IMR-90 (cell line): ENCODE measurements around the gene CACNB2. TPM values are rescaled to one million over a fixed set of nuclear protein-coding genes. Genes with fewer than 3 reads are reported as not detected.

Experiments
- ATAC-seq: fragments of 200-7000 bp; cut with Tn5 transposase; 2 replicates; pipeline ENCODE4 v1.9.1; 2020; ENCODE audit warnings: low read depth, mild to moderate bottlenecking, moderate library complexity
- BruUV-seq: library from RNA; stranded (reverse); fragments of 400-500 nt; replicated peaks from 2 replicates; lab custom pipeline; 2021; lab: Mats Ljungman, UMichigan
- CTCF ChIA-PET: fragments of 300-600 bp; formaldehyde crosslinking; extraction: SDS; loops from one replicate; lab custom pipeline; 2021; ENCODE audit warnings: antibody characterized with exemption; lab: Yijun Ruan, JAX
- POLR2A ChIA-PET: fragments of 300-600 bp; sonication (Branson Sonifier 250); formaldehyde crosslinking; loops from one replicate; lab custom pipeline; 2022; ENCODE audit warnings: antibody characterized with exemption; ENCODE audit not compliant: unreplicated experiment; lab: Charles Lee
- DNase-seq: peaks from one replicate; pipeline ENCODE4 v3.0.0; 2013
- H2AFZ ChIP-seq: replicated peaks from 2 replicates; pipeline ENCODE3; 2013; ENCODE audit warnings: low read length, mild to moderate bottlenecking; ENCODE audit not compliant: poor library complexity
- H2AK5ac ChIP-seq: 2 replicates; pipeline ENCODE4 v1.6.1; 2013; ENCODE audit warnings: low read depth, low read length, inconsistent platforms
- H2AK9ac ChIP-seq: replicated peaks from 2 replicates; pipeline ENCODE3; 2013; ENCODE audit warnings: mild to moderate bottlenecking, low read depth, low read length, moderate library complexity; ENCODE audit not compliant: poor library complexity
- H2BK120ac ChIP-seq: 2 replicates; pipeline ENCODE4 v1.6.1; 2013; ENCODE audit warnings: low read depth, low read length, inconsistent platforms
- H2BK15ac ChIP-seq: 3 replicates; pipeline ENCODE4 v1.6.1; 2013; ENCODE audit warnings: low read depth, low read length, inconsistent platforms
- H2BK20ac ChIP-seq: 2 replicates; pipeline ENCODE4 v1.6.1; 2013; ENCODE audit warnings: low read depth, mild to moderate bottlenecking, inconsistent platforms, low read length, moderate library complexity
- H2BK5ac ChIP-seq: 2 replicates; pipeline ENCODE4 v1.6.1; 2013; ENCODE audit warnings: mild to moderate bottlenecking, low read depth, low read length, inconsistent platforms; ENCODE audit not compliant: poor library complexity, severe bottlenecking
- H3K14ac ChIP-seq: replicated peaks from 2 replicates; pipeline ENCODE4 v1.6.1; 2013; ENCODE audit warnings: low read depth, low read length, inconsistent platforms
- H3K18ac ChIP-seq: 2 replicates; pipeline ENCODE4 v1.6.1; 2013; ENCODE audit warnings: low read depth, low read length, control low read depth
- H3K23ac ChIP-seq: 2 replicates; pipeline ENCODE4 v1.6.1; 2013; ENCODE audit warnings: low read depth, low read length, inconsistent platforms
- H3K27ac ChIP-seq: 2 replicates; pipeline ENCODE4 v1.5.1; 2013; ENCODE audit warnings: mild to moderate bottlenecking, control low read depth, low read length; ENCODE audit not compliant: insufficient read depth
- H3K27me3 ChIP-seq: 2 replicates; pipeline ENCODE4 v1.6.1; 2013; ENCODE audit warnings: low read length; ENCODE audit not compliant: control insufficient read depth, insufficient read depth
- H3K36me3 ChIP-seq: 2 replicates; pipeline ENCODE4 v1.6.1; 2013; ENCODE audit warnings: low read length, mixed read lengths; ENCODE audit not compliant: control insufficient read depth, insufficient read depth
- H3K4ac ChIP-seq: 2 replicates; pipeline ENCODE4 v1.6.1; 2013; ENCODE audit warnings: low read depth, low read length, inconsistent platforms
- H3K4me1 ChIP-seq: 2 replicates; pipeline ENCODE4 v1.6.1; 2013; ENCODE audit warnings: low read length, mixed read lengths; ENCODE audit not compliant: control insufficient read depth, insufficient read depth
- H3K4me2 ChIP-seq: 2 replicates; pipeline ENCODE4 v1.6.1; 2013; ENCODE audit warnings: low read depth, mild to moderate bottlenecking, control low read depth, low read length, moderate library complexity
- H3K4me3 ChIP-seq: 2 replicates; pipeline ENCODE4 v1.5.1; 2013; ENCODE audit warnings: low read depth, mild to moderate bottlenecking, control low read depth, low read length, moderate library complexity; ENCODE audit not compliant: insufficient read depth
- H3K56ac ChIP-seq: 2 replicates; pipeline ENCODE4 v1.6.1; 2013; ENCODE audit warnings: low read length, inconsistent platforms; ENCODE audit not compliant: insufficient read depth; ENCODE audit errors: extremely low read depth
- H3K79me1 ChIP-seq, 2 experiments: 2 replicates each; pipeline ENCODE4 v1.6.1; 2013; ENCODE audit warnings: low read length in 2 of 2, inconsistent platforms in 1 of 2, low read depth in 1 of 2
- H3K9ac ChIP-seq: 2 replicates; pipeline ENCODE4 v1.6.1; 2013; ENCODE audit warnings: low read depth, low read length, control low read depth
- H3K9me1 ChIP-seq: 2 replicates; pipeline ENCODE4 v1.6.1; 2013; ENCODE audit warnings: low read length, inconsistent platforms; ENCODE audit not compliant: insufficient read depth
- H3K9me3 ChIP-seq: 2 replicates; pipeline ENCODE4 v1.6.1; 2013; ENCODE audit warnings: low read length; ENCODE audit not compliant: control insufficient read depth, insufficient read depth
- H4K20me1 ChIP-seq: 2 replicates; pipeline ENCODE4 v1.6.1; 2013; ENCODE audit warnings: low read length, inconsistent platforms; ENCODE audit not compliant: insufficient read depth
- H4K5ac ChIP-seq: 2 replicates; pipeline ENCODE4 v1.6.1; 2013; ENCODE audit warnings: mild to moderate bottlenecking, low read depth, low read length, control low read depth
- H4K8ac ChIP-seq, 2 experiments: 2 replicates each; pipeline ENCODE4 v1.6.1; 2013; ENCODE audit warnings: low read depth in 2 of 2, low read length in 2 of 2, control low read depth in 1 of 2, inconsistent platforms in 1 of 2
- H4K91ac ChIP-seq: 2 replicates; pipeline ENCODE4 v1.6.1; 2013; ENCODE audit warnings: low read depth, low read length, inconsistent platforms; ENCODE audit not compliant: insufficient read depth
- CHD1 ChIP-seq: IDR thresholded peaks from 2 replicates; pipeline ENCODE4 v1.6.1; 2012; ENCODE audit warnings: low read depth, low read length, improper control_type of control experiment
- MAFK ChIP-seq: IDR thresholded peaks from 2 replicates; pipeline ENCODE4 v1.6.1; 2012; ENCODE audit warnings: low read depth, low read length, improper control_type of control experiment
- POLR2A ChIP-seq: IDR thresholded peaks from 2 replicates; pipeline ENCODE4 v1.6.1; 2012; ENCODE audit warnings: mild to moderate bottlenecking, low read depth, low read length
- RAD21 ChIP-seq: IDR thresholded peaks from 2 replicates; pipeline ENCODE4 v1.6.1; 2012; ENCODE audit warnings: low read length, improper control_type of control experiment
- RFX5 ChIP-seq: IDR thresholded peaks from 2 replicates; pipeline ENCODE4 v1.8.0; 2012; ENCODE audit warnings: low read depth, mild to moderate bottlenecking, low read length, moderate library complexity
- SMC3 ChIP-seq: fragments of 150-350 bp; IDR thresholded peaks from 2 replicates; pipeline ENCODE4 v1.6.1; 2016; ENCODE audit warnings: low read depth, mild to moderate bottlenecking, antibody characterized with exemption, low read length, moderate library complexity
- WGBS, 2 experiments: methylation state at CpG; one replicate each; pipeline versions ENCODE4 v1.1.5 to v1.1.7; 2013; ENCODE audit warnings: missing lambda C conversion rate in 2 of 2; ENCODE audit not compliant: insufficient read length in 1 of 2; ENCODE audit errors: extremely low coverage in 2 of 2; 5-methylcytosine and 5-hydroxymethylcytosine counted together
- dilution Hi-C: fragments of 300-500 bp; cut with HindIII; formaldehyde crosslinking; loops from one replicate; pipeline ENCODE4 v1.14.3; 2018; ENCODE audit warnings: low sequenced_read_pairs; ENCODE audit not compliant: unreplicated experiment
- in situ Hi-C: fragments of 300-500 bp; cut with MboI; formaldehyde crosslinking; loops from 3 replicates; pipeline ENCODE4 v1.14.3; 2019; ENCODE audit warnings: low sequenced_read_pairs, inconsistent platforms, mixed read lengths
- intact Hi-C: fragments of 100-400 bp; cut with micrococcal nuclease; formaldehyde crosslinking; loops from 2 replicates; pipeline ENCODE4 v1.10.0; 2022
- polyA plus RNA-seq, 3 experiments: library from polyadenylated mRNA; depleted of rRNA; stranded (reverse); fragments of >200 nt; gene quantifications; 2 replicates each; pipeline ENCODE4 v1.2.3, GENCODE V29; 2012; ENCODE audit warnings: low replicate concordance in 1 of 3
- total RNA-seq: library from RNA; depleted of rRNA; stranded (reverse); fragments of >200 nt; gene quantifications from 2 replicates; pipeline ENCODE4 v1.2.3, GENCODE V29; 2012
- TF ChIP-seq, protein P1 (sequence below): fragments of 150-350 bp; IDR thresholded peaks from 2 replicates; pipeline ENCODE4 v1.6.1; 2016; ENCODE audit warnings: low read depth, mild to moderate bottlenecking, low read length, moderate library complexity, borderline replicate concordance
- TF ChIP-seq, protein P2 (sequence below): fragments of 150-350 bp; IDR thresholded peaks from 2 replicates; pipeline ENCODE4 v1.6.1; 2017; ENCODE audit warnings: mild to moderate bottlenecking, antibody characterized with exemption, low read length, low read depth

The CACNB2 gene
- total and polyA plus RNA-seq, 2 of the 4 experiments (the other 2 are of a cell fraction) = 0.36 TPM

DNA sequence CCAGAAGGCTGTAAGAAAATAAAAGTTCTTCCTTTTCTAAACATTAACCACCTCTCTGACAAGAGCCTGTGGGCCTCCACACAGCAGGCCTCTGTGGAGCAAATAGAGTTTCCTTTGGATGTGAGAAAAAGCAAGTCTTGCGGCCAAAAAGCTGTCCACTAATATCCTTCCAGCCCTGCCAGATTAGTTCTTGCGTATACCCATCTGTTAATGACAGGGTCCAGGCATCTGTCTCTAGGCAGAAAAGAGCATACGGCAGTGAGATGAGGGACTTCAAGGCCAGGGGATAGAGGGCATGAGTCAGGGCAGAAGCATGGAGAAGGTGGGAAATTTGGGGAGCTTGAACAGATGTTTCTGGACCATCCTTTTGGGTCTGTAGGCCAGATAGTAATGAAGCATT is 346.2 kb downstream of the CACNB2 start:
- Histone ChIP-seq H2AK5ac (no peak overlapping the region), H4K20me1 (no peaks in the 10 kb centered on the region), H2BK20ac (0 out of 2 replicates have a peak overlapping the region, but pooled peaks have one; percentile 35), H2AFZ (no peak overlapping the region), H2BK15ac (no peak overlapping the region), H3K4me3 (no peak overlapping the region), H3K9ac (no peak overlapping the region), H3K79me1 (no peaks in the 10 kb centered on the region), H3K9me3 (no peaks in the 10 kb centered on the region), H3K18ac (no peak overlapping the region), H2AK9ac (no peak overlapping the region), H2BK5ac (no peak overlapping the region), H3K14ac (no peak overlapping the region; the same call in 1 of the 2 replicates), H3K9me1 (no peaks in the 10 kb centered on the region), H3K4me1 (peaks cover 3% of the 10 kb centered on the region), H3K23ac (no peak overlapping the region), H3K27me3 (no peaks in the 10 kb centered on the region), H4K8ac (no peak overlapping the region), H4K91ac (no peak overlapping the region), H3K4ac (no peak overlapping the region), H4K5ac (no peak overlapping the region), H3K36me3 (no peaks in the 10 kb centered on the region), H3K27ac (no peak overlapping the region), H3K56ac (no peak overlapping the region), H3K4me2 (no peak overlapping the region), H2BK120ac (no peak overlapping the region)
- intact Hi-C loops (no loop called here), dilution Hi-C loops (no loop called here), in situ Hi-C loops (no loop called here)
- POLR2A ChIA-PET = no interaction called here
- CTCF ChIA-PET = no interaction called here
- ATAC-seq (no peak), DNase-seq (no peak)
- TF ChIP-seq RAD21 (no peak), CHD1 (no peak), SMC3 (no peak), POLR2A (no peak), RFX5 (no peak), MAFK (no peak)
- TF ChIP-seq, protein P1, sequence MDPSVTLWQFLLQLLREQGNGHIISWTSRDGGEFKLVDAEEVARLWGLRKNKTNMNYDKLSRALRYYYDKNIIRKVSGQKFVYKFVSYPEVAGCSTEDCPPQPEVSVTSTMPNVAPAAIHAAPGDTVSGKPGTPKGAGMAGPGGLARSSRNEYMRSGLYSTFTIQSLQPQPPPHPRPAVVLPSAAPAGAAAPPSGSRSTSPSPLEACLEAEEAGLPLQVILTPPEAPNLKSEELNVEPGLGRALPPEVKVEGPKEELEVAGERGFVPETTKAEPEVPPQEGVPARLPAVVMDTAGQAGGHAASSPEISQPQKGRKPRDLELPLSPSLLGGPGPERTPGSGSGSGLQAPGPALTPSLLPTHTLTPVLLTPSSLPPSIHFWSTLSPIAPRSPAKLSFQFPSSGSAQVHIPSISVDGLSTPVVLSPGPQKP = no peak
- TF ChIP-seq, protein P2, sequence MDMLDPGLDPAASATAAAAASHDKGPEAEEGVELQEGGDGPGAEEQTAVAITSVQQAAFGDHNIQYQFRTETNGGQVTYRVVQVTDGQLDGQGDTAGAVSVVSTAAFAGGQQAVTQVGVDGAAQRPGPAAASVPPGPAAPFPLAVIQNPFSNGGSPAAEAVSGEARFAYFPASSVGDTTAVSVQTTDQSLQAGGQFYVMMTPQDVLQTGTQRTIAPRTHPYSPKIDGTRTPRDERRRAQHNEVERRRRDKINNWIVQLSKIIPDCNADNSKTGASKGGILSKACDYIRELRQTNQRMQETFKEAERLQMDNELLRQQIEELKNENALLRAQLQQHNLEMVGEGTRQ = no peak
- no CpG with 5 or more reads among the region's 3 CpGs for WGBS, 2 experiments
- BruUV-seq = no TSS peak
